Globus pallidus (tissue), 1 donor: Measurements from ENCODE around the gene SLC6A4.
"Not testable (repeated sequence)": the region's sequence is repeated elsewhere in the genome, so short reads cannot be mapped to it uniquely, and the experiment has no call there.

Experiments used
- DNase-seq: peaks from one replicate; pipeline ENCODE4 v3.0.0-alpha.2; 2015; ENCODE audit warnings: low spot score

SLC6A4 gene

GRCh38 chr17:30238387-30239088 lies 3.0 kb upstream of the SLC6A4 start:
- DNase-seq: no peak

DNA sequence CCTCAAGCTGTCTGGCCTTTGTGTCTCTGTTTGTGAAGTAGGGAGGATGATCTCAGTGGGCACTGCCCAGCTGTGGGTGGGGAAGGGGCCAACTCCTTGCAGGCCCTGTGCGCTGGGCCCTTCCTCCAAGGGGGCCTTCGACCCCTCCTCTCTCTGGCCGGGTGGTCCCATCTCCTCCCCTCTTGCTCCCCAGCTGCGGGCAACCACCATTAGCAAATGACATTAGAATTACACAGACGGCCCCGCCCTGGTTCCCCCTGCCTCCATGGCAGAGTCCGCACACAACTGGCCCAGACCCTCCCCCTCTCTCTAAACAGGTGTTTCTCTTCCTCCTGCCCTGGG lies 2.5 kb upstream of the SLC6A4 start:
- DNase-seq: no peak

DNA sequence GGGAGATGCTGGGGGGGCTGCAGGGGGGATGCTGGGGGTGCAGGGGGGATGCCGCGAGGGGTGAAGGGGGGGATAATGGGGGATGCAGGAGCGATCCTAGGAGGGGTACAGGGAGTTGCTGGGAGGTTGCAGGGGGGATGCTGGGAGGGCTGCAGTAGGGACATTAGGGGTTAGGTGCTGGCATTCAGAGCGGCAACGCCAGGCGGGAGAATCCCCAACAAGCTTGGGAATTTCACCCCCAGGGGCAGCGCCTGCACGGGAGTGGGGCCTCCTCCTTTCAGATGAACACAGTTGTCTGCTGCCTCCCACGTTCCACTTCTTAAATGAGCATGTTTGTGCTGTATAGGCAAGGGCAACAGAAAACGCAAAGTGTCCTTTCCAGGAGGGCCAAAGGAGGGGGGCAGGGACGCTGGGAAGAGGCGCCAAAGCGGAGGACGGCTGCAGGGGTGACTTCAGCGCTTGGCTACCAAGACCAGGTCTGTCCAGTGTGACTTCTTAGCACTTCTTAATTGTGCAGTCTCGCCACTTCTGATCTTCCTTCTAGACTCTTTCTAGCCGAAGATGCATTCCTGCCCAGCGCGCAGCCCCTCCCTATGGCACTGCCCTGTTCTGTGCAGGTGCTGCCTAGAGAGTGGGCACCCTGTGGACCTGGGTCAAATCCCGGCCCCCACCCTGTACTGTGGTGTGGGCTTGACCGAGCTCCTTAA lies 2.0 kb upstream of the SLC6A4 start:
- DNase-seq: no peak

GRCh38 chr17:30236766-30237165 lies 1.3 kb upstream of the SLC6A4 start:
- DNase-seq: peak; percentile 13

DNA sequence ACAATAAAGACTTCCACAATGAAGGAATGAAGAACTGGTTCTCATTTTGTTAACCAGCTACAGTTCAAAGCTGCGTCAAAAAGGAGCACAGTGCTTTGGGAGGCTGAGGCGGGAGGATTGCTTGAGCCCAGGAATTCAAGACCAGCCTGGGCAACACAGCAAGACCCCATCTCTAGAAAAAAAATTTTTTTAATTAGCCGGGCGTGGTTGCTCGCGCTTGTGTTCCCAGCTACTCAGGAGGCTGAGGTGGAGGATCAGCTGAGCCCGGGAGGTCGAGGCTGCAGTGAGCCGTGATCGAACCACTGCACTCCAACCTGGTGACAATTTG lies 764 bp upstream of the SLC6A4 start:
- DNase-seq: no peak

GRCh38 chr17:30234964-30235363 lies 533 bp downstream of the SLC6A4 start:
- no peak for DNase-seq

DNA sequence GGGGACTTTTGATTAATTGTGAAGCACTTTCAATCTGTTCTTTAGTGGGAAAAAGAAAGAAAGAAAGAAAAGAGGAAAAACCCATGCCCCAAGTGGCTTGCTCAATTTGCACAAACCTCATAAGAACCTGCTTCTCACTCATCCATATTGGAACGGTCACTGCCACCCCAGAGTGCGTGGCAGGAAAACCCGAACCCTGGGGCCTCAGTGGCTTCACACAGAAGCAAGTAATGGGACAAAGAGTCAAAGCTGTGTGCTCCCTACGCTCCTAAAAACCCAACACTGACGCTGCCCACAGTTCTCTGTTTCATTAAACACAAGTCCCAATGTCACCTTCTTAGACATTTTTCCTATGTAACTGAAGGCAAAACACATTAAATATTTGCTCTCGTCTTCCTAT lies 1.2 kb downstream of the SLC6A4 start:
- no peak for DNase-seq

GRCh38 chr17:30232824-30233427 lies 2.6 kb downstream of the SLC6A4 start:
- DNase-seq: no peak

DNA sequence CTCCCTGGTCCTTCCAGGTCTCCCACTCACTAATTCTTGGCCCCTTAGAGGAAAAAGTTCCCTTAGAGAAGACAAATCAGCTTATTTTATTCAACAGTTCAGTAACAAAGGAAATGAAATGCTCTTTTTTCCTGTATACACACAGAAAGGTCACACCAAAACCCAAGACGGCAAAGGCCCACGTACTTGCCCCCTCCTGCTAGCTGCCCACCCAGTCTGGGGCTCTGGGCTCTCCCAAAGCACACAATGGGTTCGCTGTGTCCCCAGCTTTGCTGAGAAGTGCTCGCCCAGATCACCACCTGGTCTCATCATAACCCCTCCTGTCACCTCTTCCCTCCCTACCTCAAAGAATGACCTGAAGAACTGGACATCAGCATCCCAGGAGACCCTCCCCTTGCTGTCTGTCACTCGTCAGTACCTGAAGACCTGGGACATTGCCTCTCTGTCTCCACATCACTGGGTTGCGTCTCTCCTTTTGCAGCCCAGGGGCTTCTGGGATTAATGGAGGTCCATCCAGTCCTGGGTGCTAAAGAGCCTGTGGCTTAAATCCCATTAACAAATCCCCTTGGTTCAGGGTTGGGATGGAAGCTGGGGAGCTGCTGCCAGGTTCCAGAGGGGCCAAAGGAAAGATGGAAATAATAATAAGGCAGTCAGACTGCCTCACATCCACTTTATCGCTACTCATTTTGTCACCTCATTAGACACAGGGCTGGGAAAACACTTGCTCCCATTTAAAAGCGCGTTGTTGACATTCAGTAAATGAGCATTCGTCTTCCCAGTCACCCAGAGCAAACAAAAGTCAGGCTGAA lies 3.3 kb downstream of the SLC6A4 start:
- no peak for DNase-seq

GRCh38 chr17:30230596-30231125 lies 4.8 kb downstream of the SLC6A4 start:
- no peak for DNase-seq

DNA sequence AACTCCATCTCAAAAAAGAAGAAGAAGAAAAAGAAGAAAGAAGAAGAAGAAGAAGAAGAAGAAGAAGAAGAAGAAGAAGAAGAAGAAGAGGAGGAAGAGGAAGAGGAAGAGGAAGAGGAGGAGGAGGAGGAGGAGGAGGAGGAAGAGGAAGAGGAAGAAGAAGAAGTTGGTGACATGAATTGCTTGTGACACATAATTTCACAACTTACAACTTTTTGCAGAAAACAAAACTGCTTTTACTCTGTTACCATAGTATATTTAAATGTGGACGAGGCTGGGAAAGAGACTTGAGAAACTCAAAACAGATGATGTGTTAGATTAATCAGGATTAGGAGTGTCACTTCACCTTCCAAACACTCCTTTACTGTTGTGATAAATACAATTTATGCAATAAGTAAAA lies 5.5 kb downstream of the SLC6A4 start:
- DNase-seq: not testable (repeated sequence)

DNA sequence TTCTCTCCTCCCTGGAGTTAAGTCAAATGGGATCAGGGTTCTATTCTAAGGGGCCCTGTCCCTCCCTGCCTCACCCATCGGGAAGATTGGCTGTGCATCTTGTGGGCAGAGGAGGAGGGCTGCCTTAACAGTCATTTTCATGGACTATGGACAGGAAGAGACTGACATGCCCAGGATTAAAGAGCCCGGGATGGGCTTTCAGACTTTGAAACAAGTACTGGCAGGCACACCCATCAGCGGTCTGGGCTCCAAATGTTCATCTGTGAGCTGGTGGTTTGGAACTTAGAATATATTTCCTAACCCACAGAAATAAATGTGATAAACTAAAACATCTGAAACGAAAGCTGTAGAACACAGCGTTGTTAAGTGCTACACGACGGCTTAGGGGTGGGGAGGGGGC lies 6.5 kb downstream of the SLC6A4 start:
- no peak for DNase-seq

DNA sequence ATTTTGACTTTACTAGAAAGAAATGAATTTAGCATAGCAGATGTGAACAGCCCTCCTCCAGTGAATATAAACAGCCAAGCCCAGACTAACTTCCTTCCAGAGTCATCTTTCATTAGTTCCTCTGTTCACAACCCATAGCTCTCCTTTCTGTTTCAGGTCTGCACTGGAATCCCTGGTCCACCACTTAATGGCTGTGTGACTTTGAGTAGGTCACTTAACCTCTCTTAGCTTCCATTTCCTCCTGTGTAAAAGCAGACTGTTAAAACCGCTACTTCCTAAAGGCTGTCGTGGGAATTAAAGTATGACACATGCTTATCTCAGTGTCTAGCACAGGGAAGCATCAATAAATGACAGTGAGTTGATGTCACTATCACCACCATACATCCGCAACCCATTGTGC lies 7.5 kb downstream of the SLC6A4 start:
- DNase-seq: no peak

DNA sequence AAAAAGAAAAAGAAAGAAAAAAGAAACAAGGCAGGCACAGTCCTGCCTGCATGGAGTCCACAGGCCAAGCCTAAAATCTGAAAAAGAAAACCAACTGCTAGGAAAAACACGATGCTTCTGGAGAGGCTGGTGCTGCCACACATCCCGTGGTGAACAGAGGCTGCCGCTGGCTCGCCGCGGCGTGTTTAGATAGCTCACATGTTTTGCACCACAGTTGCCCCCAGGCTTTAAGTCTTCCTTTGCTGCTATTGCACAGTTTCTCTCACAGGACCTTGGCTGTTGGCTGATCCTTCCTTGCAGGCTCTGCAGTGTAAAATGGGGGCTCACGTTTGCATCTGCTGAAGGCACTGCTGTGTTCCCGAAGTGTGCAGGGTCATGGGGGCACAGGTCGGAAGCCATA lies 8.6 kb downstream of the SLC6A4 start:
- no peak for DNase-seq

DNA sequence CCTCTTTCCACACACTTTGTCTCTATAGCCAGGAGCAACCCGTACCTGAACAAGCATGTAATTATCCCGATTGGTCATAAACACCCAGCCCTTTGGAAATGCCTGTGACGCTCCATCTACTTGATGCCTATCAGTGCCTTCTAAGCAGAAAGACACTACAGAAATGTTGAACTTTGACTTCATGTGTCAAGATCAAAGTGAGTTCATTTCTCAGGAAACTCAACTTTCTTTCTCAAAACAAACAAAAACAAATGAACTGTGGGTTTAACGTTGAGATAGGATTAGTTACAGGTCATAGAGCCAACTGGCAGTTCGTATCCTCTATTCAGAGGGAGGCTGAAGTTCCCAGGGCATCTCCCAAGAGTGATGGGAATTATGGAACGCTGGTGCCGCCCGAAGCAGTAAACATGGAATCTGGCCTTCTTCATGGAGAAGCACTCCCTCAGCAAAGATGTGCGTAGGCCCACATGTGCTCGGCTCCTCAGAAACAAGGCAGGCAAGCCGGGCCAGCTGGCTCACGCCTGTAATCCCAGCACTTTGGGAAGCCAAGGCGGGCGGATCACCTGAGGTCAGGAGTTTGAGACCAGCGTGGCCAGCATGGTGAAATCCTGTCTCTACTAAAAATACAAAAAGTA lies 9.5 kb downstream of the SLC6A4 start:
- no peak for DNase-seq

DNA sequence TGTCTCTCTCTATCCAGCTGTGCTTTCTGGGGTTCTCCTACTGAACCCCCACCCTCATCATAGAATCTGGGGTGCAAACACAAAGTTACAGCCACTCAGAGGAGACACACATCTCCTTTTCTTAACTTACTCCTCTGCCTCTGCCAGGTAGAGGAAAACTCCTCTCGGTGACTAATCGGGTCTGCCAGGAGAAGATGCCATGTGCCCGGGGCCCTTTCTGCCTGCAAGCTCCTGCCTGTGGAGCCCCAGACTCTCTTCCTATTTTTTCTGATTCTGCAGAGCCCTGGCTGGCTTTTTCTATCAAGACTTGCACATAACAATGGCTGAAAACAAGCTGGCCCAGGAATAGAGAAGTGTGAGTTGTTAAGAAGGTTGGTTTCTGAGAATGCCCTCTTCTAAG lies 10.4 kb downstream of the SLC6A4 start:
- no peak for DNase-seq

DNA sequence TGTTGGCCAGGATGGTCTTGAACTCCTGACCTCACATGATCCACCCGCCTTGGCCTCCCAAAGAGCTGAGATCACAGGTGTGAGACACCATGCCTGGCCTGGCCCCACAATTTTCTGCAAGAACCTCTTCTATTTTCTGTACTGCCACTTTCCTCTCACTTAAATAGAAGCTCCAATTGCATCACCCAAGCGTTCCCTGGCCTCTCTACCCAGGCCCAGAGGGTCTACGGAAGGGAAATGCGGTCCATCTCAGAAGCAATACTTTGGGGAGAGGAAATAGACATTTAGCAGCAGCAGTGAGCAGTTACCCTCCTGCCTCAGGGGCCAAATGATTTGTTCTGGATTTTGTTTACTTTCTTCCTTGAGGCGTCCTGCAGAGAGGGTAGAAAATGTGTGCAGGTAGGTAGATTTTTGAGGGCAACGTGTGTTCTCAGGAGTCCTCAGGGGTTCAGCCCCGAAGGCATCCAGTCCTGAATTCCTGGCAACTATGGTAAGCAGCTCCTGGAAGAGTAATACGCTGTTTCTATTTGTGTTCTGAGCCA lies 11.0 kb downstream of the SLC6A4 start:
- no peak for DNase-seq

DNA sequence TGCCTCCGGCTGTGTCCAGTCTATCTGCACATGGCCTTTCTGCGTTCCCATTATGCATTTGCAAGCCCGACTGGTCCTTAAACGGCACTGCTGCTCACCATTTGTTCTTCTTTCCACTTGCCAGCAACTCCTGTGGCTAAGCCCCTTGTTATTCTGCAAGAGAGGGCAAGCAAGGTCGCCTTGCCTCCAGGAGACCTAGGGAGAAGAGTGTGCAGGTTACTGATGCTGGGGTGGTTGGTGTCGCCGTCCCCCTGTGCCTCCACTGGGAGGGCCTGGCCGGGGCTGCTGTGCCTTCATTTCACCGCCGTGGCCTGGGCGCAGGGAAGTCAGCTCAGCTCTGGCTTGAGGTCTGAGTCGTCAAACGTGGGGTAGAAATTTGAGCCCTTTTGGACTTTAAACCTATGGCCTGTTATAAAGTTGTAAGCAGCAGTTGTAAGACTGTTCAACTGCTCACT lies 12.7 kb downstream of the SLC6A4 start:
- DNase-seq: no peak

DNA sequence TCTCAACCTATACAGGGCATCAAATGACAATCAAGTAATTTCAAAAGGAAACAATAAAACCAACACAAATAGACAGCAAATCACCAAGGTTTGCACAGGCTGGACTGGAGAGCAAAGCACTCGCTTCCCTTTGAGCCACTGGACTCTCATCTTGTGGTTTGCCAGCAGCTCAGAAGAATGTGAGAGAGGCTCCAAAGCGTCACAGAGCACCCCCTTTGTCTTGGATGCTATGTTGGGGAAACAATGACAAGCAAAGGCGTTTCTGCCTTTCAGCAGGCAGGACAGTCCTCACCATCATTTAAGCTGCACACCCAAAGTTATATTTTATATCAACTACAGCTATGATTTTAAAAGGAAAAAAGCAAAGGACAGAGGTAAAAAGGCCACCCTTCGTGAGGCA lies 13.2 kb downstream of the SLC6A4 start:
- no peak for DNase-seq

- DNase-seq: no peak
These were observed 14.2 kb downstream of the SLC6A4 start for GRCh38 chr17:30221346-30221745.

- no peak for DNase-seq
These were observed 15.1 kb downstream of the SLC6A4 start for GRCh38 chr17:30220414-30220813.

DNA sequence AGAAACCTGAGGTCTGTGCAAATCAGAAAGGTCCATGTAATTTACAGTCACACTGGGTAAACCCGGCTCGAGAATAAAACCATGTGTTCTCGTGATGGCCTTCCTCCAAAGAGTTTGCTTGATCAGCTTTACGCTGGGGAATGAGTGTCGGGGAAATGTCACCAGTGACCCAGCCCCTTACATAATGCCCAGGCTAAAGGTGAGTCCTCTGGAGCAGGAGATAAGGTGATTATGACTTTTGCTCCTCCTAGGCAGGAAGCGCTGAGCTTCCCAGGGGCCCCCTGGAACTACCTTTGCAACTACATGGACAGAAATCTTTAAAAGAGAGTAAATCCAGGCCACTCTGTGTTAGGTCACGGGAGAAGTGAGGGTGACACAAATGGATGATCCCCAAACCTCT lies 15.7 kb downstream of the SLC6A4 start:
- DNase-seq: no peak
